NT2/D1 (cell line): Measurements from ENCODE around the gene ZBTB20.

Source experiments
- SUZ12 ChIP-seq: IDR thresholded peaks from 2 replicates; pipeline ENCODE4 v1.6.1; 2011; ENCODE audit not compliant: insufficient read length, insufficient read depth; ENCODE audit errors: extremely low read depth
- YY1 ChIP-seq: IDR thresholded peaks from 2 replicates; pipeline ENCODE4 v1.6.1; 2011; ENCODE audit not compliant: insufficient read length, insufficient read depth

GRCh38 chr3:114953800-114954199, 193.3 kb downstream of the ZBTB20 start:
- no peak for TF ChIP-seq SUZ12
- TF ChIP-seq YY1, result no peak
